CD4-positive, alpha-beta memory T cell (primary cell): ENCODE data around the gene DHFR2. TPM values are rescaled to one million over a fixed set of nuclear protein-coding genes. Genes with fewer than 3 reads are reported as not detected.
A peak's percentile ranks its signal among the peaks of the same experiment; 100 is the strongest.
"Not testable (repeated sequence)": the region's sequence is repeated elsewhere in the genome, so short reads cannot be mapped to it uniquely, and the experiment has no call there.

Source experiments
- CTCF ChIA-PET: fragments of 350-600 bp; sonication (Branson Sonifier 250); formaldehyde crosslinking; loops from one replicate; lab custom pipeline; 2021; ENCODE audit warnings: inconsistent platforms; ENCODE audit not compliant: partially characterized antibody; lab: Charles Lee
- POLR2A ChIA-PET: fragments of 350-600 bp; sonication (Branson Sonifier 250); formaldehyde crosslinking; loops from one replicate; lab custom pipeline; 2021; ENCODE audit not compliant: partially characterized antibody; lab: Charles Lee
- DNase-seq, 5 donors: peaks; one replicate each; pipeline versions ENCODE4 v3.0.0 to v3.0.0-alpha.2; 2020 to 2022; ENCODE audit warnings: mixed read lengths in 1 of 5
- H3K27ac ChIP-seq: one replicate; pipeline ENCODE4 v1.7.0; 2013; ENCODE audit warnings: low read depth, low read length
- H3K27me3 ChIP-seq: 2 replicates; pipeline ENCODE4 v1.7.0; 2013; ENCODE audit warnings: mild to moderate bottlenecking, low read length, moderate library complexity; ENCODE audit not compliant: insufficient read depth
- H3K36me3 ChIP-seq: 2 replicates; pipeline ENCODE4 v1.7.0; 2013; ENCODE audit warnings: mild to moderate bottlenecking, low read length, moderate library complexity; ENCODE audit not compliant: insufficient read depth
- H3K4me1 ChIP-seq: 2 replicates; pipeline ENCODE4 v1.7.0; 2013; ENCODE audit warnings: mild to moderate bottlenecking, low read length, moderate library complexity; ENCODE audit not compliant: insufficient read depth
- H3K4me3 ChIP-seq, 2 donors: one replicate each; pipeline ENCODE4 v1.7.0; 2013; ENCODE audit warnings: low read length in 2 of 2, mild to moderate bottlenecking in 1 of 2
- H3K9me3 ChIP-seq, 2 donors: one replicate each; pipeline ENCODE4 v1.7.0; 2013; ENCODE audit warnings: low read length in 2 of 2, control low read depth in 1 of 2; ENCODE audit not compliant: control insufficient read depth in 1 of 2
- H3K27ac Mint-ChIP-seq, 7 donors: one replicate each; pipeline ENCODE4 v1.8.0; 2020 to 2021; ENCODE audit warnings: mixed read lengths in 7 of 7, mild to moderate bottlenecking in 6 of 7, inconsistent platforms in 3 of 7, moderate library complexity in 3 of 7
- H3K27me3 Mint-ChIP-seq, 2 donors: one replicate each; pipeline ENCODE4 v1.8.0; 2020 to 2021; ENCODE audit warnings: mixed read lengths in 2 of 2
- H3K36me3 Mint-ChIP-seq, 2 donors: one replicate each; pipeline ENCODE4 v1.8.0; 2020 to 2021; ENCODE audit warnings: mixed read lengths in 2 of 2, inconsistent platforms in 1 of 2, mild to moderate bottlenecking in 1 of 2
- H3K4me1 Mint-ChIP-seq, 4 donors: one replicate each; pipeline ENCODE4 v1.8.0; 2020 to 2021; ENCODE audit warnings: mixed read lengths in 4 of 4, mild to moderate bottlenecking in 1 of 4
- H3K4me3 Mint-ChIP-seq, 8 donors: one replicate each; pipeline ENCODE4 v1.8.0; 2020 to 2021; ENCODE audit warnings: mixed read lengths in 8 of 8, mild to moderate bottlenecking in 7 of 8, moderate library complexity in 6 of 8, inconsistent platforms in 3 of 8
- H3K9me3 Mint-ChIP-seq, 8 donors: one replicate each; pipeline ENCODE4 v1.8.0; 2020 to 2021; ENCODE audit warnings: mixed read lengths in 8 of 8, mild to moderate bottlenecking in 5 of 8, inconsistent platforms in 3 of 8, moderate library complexity in 1 of 8
- intact Hi-C: fragments of 100-400 bp; cut with micrococcal nuclease; formaldehyde crosslinking; loops from one replicate; pipeline ENCODE4 v1.15.1; 2023
- polyA plus RNA-seq, 2 donors: library from polyadenylated mRNA; unstranded; fragments of 300-500 nt; fragmentation: Illumina TruSeq; gene quantifications; one replicate each; pipeline ENCODE4 v1.2.3, GENCODE V29; 2021
- total RNA-seq, 2 experiments: library from RNA; stranded (reverse); gene quantifications; one replicate each; pipeline ENCODE4 v1.2.3, GENCODE V29; 2021

The DHFR2 gene
- total RNA-seq (10 to 100 TPM; 15.9 TPM), polyA plus RNA-seq (1 to 10 TPM; 1.2 to 5.9 TPM)

DNA sequence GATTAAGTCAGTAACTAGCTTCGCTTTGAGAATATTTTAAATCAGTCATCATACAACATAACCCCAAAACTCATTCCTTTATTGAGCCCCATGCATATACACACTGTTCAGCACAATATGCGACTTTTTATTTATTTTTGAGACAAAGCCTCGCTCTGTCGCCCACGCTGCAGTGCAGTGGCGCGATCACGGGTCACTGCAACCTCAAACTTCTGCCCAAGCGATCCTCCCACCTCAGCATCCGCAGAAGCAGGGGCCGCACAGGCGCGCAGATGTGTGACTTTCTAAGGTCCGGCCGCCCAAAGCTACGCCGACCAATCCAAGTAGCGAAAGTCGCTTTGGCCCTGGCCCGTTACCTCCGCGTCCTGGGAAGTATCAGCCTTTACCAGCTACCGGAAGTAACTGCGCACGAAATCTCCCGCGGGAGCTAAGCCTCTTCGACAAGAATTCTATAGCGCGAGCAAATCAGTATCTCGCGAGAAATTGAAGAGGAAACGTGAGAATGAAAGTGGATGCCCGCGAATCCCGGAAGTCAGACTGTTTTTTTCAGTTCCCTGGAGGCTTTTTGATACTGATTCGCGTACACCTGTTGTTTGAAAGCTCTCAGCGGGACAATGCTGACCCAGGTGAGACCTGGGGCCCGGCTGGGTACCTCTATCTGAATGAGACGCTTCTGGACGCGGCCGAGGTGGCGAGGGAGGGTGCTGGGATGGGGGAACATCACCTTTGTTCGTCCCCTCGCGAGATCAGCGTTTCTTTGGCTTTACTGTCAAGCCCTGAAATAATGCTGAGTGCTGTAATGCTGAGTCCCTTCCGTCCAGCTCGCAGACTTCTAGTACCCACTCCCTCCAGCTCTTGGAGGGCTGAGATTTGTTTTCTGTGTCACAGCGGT, at the start of gene DHFR2, which contains the start of gene NSUN3:
Gene DHFR2 (minus strand): TSS at position 404 of the 892 bp plus-strand sequence. CDS start 1,405 bp downstream, outside the sequence.
Gene NSUN3 (plus strand): TSS at position 549 of the 892 bp plus-strand sequence. CDS start 66 bp downstream, at position 615.
- Histone ChIP-seq H3K27ac (peak within 1 kb of the TSS; percentile 95), H3K4me1 (peaks cover 45% of the 10 kb centered on the region), H3K4me3 (peak within 1 kb of the TSS; percentile 97), H3K9me3 (no peaks in the 10 kb centered on the region), H3K36me3 (peaks cover 10% of the 10 kb centered on the region), H3K27me3 (no peaks in the 10 kb centered on the region)
- CTCF ChIA-PET, result interaction anchor here (1.0 to 2.5 kb wide), 9 partner anchors 9 to 59 kb away, joined by 3 to 13 read pairs (median 5); no protein-coding TSS in a partner anchor
- Mint-ChIP-seq H3K4me1 (peaks cover 32 to 62% (median 47%) of the 10 kb centered on the region in 4 donors), H3K27ac (peak within 1 kb of the TSS; percentile 99 to 100 (median 100)), H3K27me3 (no peaks in the 10 kb centered on the region), H3K4me3 (peak within 1 kb of the TSS; percentile 97 to 100 (median 98)), H3K9me3 (peaks cover 0 to 1% (median 0%) of the 10 kb centered on the region in 8 donors), H3K36me3 (peaks cover 22 to 43% of the 10 kb centered on the region in 2 donors)
- DNase-seq, result peak; percentile 91 to 94 (median 92)
- intact Hi-C loops, result loop anchor here (1.0 kb wide), 2 partner anchors 18 to 82 kb away; partner anchors contain the start of gene ARL13B
- POLR2A ChIA-PET, result interaction anchor here (0.7 to 2.4 kb wide), 15 partner anchors 8 to 90 kb away, joined by 3 to 33 read pairs (median 4); partner anchors contain the start of genes ARL13B and PROS1

DNA sequence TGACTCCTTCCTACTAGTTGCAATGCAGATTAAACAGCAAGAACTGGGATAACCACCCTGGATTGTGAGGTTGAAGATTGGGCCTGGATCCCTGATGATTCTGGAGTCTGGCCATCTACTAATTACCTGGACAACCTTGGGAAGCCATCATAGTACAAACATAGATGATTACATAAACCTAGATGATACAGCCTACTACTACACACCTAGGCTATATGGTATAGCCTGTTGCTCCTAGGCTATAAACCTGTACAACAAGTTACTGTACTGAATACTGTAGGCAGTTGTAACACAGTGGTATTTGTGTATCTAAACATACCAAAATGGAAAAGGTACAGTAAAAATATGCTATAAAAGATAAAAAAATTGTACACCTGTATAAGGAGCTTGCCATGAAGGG, 48.1 kb upstream of the DHFR2 start:
- CTCF ChIA-PET, result interaction anchor here (1.0 kb wide), 1 partner anchor 51 kb away, joined by 3 read pairs; no protein-coding TSS in a partner anchor
- peaks cover 0 to 7% (median 4%) of the 10 kb centered on the region in 4 donors for H3K4me1 Mint-ChIP-seq
- H3K4me3 Mint-ChIP-seq, result no peak overlapping the region
- no peaks in the 10 kb centered on the region for H3K27me3 Mint-ChIP-seq
- no peak overlapping the region for H3K27ac ChIP-seq
- POLR2A ChIA-PET, result interaction anchor here (1.2 kb wide), 1 partner anchor 48 kb away, joined by 3 read pairs; the partner anchor contains the start of genes DHFR2 and NSUN3
- no peaks in the 10 kb centered on the region for H3K4me1 ChIP-seq
- H3K9me3 Mint-ChIP-seq, result no peaks in the 10 kb centered on the region
- no peaks in the 10 kb centered on the region for H3K9me3 ChIP-seq
- H3K4me3 ChIP-seq, result no peak overlapping the region
- no peak for DNase-seq
- intact Hi-C loops, result no loop called here
- H3K27me3 ChIP-seq, result no peaks in the 10 kb centered on the region
- peak overlapping the region in 2 of 7 donors; percentile 67 to 77 for H3K27ac Mint-ChIP-seq
- H3K36me3 ChIP-seq, result no peaks in the 10 kb centered on the region
- H3K36me3 Mint-ChIP-seq, result peaks cover 37 to 47% of the 10 kb centered on the region in 2 donors

DNA sequence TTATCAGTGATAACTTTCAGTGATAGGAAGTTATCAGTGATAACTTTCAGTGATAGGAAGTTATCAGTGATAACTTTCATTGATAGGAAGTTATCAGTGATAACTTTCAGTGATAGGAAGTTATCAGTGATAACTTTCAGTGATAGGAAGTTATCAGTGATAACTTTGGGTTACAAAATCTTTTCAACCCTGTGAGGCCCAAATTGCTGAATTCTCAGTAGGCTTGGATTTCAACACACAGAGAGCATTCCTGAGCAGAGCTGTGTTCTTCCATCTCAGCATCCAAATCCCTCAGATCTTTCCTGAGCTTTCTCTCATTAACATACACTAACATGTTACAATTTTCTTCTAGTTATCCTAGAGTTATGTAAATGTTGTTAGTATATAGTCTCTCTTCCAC, 47.5 kb upstream of the DHFR2 start:
- H3K9me3 Mint-ChIP-seq, H3K27me3 ChIP-seq, CTCF ChIA-PET, H3K27me3 Mint-ChIP-seq, H3K36me3 ChIP-seq, DNase-seq, H3K9me3 ChIP-seq, intact Hi-C loops, H3K4me3 Mint-ChIP-seq, H3K4me3 ChIP-seq, H3K4me1 Mint-ChIP-seq, H3K27ac ChIP-seq, H3K4me1 ChIP-seq: not testable (repeated sequence)
- POLR2A ChIA-PET, result interaction anchor here (1.2 kb wide), 1 partner anchor 48 kb away, joined by 3 read pairs; the partner anchor contains the start of genes DHFR2 and NSUN3
- Mint-ChIP-seq H3K27ac (peak overlapping the region in 2 of 7 donors; percentile 17 to 47), H3K36me3 (peaks cover 43 to 53% of the 10 kb centered on the region in 2 donors)

DNA sequence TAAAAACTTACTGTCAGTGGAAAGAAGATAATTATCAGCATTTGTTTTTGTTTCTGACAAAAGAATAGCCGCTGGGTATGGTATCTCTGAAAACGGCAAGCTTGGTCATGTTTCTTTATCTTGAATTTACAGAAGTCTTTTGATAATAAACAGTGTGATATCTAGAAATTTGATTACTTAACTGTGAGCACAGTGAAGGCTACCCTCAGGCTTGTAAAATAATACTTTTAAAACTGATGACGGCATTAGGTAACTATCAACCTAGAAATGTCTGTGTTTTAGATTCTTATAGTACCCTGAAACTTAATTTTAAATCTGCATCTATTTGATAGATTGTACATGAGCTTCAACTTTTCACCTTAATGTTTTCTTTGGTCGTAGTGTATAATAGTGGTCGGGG, 43.6 kb upstream of the DHFR2 start:
- peak overlapping the region in 1 of 7 donors; percentile 43 for H3K27ac Mint-ChIP-seq
- no peaks in the 10 kb centered on the region for H3K9me3 ChIP-seq
- H3K27me3 ChIP-seq, result no peaks in the 10 kb centered on the region
- H3K4me1 ChIP-seq, result no peaks in the 10 kb centered on the region
- H3K4me1 Mint-ChIP-seq, result peaks cover 0 to 2% (median 0%) of the 10 kb centered on the region in 4 donors
- intact Hi-C loops, result no loop called here
- no peaks in the 10 kb centered on the region for H3K36me3 ChIP-seq
- no peak overlapping the region for H3K4me3 ChIP-seq
- H3K27ac ChIP-seq, result no peak overlapping the region
- no peak overlapping the region for H3K4me3 Mint-ChIP-seq
- H3K9me3 Mint-ChIP-seq, result no peaks in the 10 kb centered on the region
- DNase-seq, result no peak
- CTCF ChIA-PET, result no interaction called here
- peaks cover 34 to 61% of the 10 kb centered on the region in 2 donors for H3K36me3 Mint-ChIP-seq
- POLR2A ChIA-PET, result no interaction called here
- H3K27me3 Mint-ChIP-seq, result no peaks in the 10 kb centered on the region

DNA sequence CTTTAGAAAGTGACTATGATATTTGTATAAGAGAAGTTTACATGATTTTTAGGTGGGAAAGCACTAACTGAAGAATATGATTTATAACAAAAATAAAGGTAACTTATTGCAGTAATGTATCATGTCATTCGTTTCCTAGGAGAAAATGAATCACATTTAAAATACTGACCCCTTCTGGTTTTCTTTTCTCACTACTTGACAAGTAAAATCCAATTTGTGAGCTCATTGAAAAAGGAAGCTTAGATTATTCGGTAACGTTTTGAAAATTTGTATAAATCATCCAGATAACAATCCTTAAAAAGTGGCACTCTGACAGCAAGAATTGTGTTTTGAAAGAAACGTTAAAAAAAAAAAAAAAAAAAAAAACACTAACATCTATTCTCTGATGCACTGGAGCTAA, 39.1 kb upstream of the DHFR2 start:
- DNase-seq, result no peak
- intact Hi-C loops, result no loop called here
- no peak overlapping the region for H3K4me3 ChIP-seq
- H3K9me3 Mint-ChIP-seq, result no peaks in the 10 kb centered on the region
- H3K4me1 Mint-ChIP-seq, result peaks cover 0 to 4% (median 0%) of the 10 kb centered on the region in 4 donors
- no peaks in the 10 kb centered on the region for H3K27me3 ChIP-seq
- H3K4me3 Mint-ChIP-seq, result no peak overlapping the region
- no peak overlapping the region for H3K27ac ChIP-seq
- H3K27me3 Mint-ChIP-seq, result no peaks in the 10 kb centered on the region
- H3K27ac Mint-ChIP-seq, result no peak overlapping the region
- no peaks in the 10 kb centered on the region for H3K9me3 ChIP-seq
- CTCF ChIA-PET, result interaction anchor here (1.4 kb wide), 1 partner anchor 15 kb away, joined by 4 read pairs; no protein-coding TSS in a partner anchor
- POLR2A ChIA-PET, result no interaction called here
- no peaks in the 10 kb centered on the region for H3K4me1 ChIP-seq
- H3K36me3 Mint-ChIP-seq, result peaks cover 43 to 65% of the 10 kb centered on the region in 2 donors
- H3K36me3 ChIP-seq, result peaks cover 18% of the 10 kb centered on the region

DNA sequence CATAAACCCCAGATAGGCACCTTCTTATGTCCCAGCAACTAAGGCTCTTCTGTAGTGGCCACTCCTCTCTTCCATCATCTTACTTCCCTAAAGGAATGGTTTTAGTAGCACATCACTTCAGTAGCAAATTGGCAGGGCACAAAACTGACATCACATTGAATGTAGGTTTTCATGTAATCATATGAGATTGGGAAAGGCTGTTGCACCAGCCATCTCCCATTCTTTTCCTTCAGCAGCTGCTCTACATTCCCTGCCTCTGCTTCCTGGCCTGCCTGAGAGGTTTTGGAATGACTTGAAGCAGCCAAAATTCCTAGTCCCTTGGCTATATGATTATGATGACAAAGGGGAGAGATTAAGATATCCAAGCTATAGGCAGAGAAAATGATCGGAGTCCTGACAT, 36.6 kb upstream of the DHFR2 start:
- ChIA-PET POLR2A (interaction anchor here (1.5 kb wide), 1 partner anchor 36 kb away, joined by 4 read pairs; the partner anchor contains the start of genes DHFR2 and NSUN3), CTCF (no interaction called here)
- Histone ChIP-seq H3K9me3 (no peaks in the 10 kb centered on the region), H3K27me3 (no peaks in the 10 kb centered on the region), H3K4me3 (no peak overlapping the region), H3K27ac (no peak overlapping the region), H3K4me1 (no peaks in the 10 kb centered on the region), H3K36me3 (peaks cover 26% of the 10 kb centered on the region)
- DNase-seq, result no peak
- Mint-ChIP-seq H3K27me3 (no peaks in the 10 kb centered on the region), H3K4me1 (peaks cover 0 to 4% (median 0%) of the 10 kb centered on the region in 4 donors), H3K4me3 (no peak overlapping the region), H3K27ac (peak overlapping the region in 1 of 7 donors; percentile 13), H3K9me3 (no peaks in the 10 kb centered on the region), H3K36me3 (peaks cover 42 to 70% of the 10 kb centered on the region in 2 donors)
- intact Hi-C loops, result no loop called here
